ENCODE measurements around the gene THOC2.
"Not testable (repeated sequence)": the region's sequence is repeated elsewhere in the genome, so short reads cannot be mapped to it uniquely, and the experiment has no call there.

THOC2 gene

GRCh38 chrX:123603491-123603890 lies 129.4 kb downstream of the THOC2 start:
- Histone ChIP-seq H3K27me3 (ENCODE audit: control insufficient read depth, insufficient read depth, low read length) (no peaks in the 10 kb centered on the region), H3K9ac (ENCODE audit: low read depth, low read length) (no peak overlapping the region), H3K4me3 (ENCODE audit: low read depth, low read length) (no peak overlapping the region), H3K9me3 (ENCODE audit: control insufficient read depth, insufficient read depth, low read length) (no peaks in the 10 kb centered on the region), H3K36me3 (ENCODE audit: control insufficient read depth, insufficient read depth, low read length) (no peaks in the 10 kb centered on the region), H3K4me1 (ENCODE audit: control insufficient read depth, insufficient read depth, low read length) (no peaks in the 10 kb centered on the region)

GRCh38 chrX:123601437-123601836 lies 131.4 kb downstream of the THOC2 start:
- no peaks in the 10 kb centered on the region for H3K4me1 ChIP-seq (ENCODE audit: control insufficient read depth, insufficient read depth, low read length)
- H3K9ac ChIP-seq (ENCODE audit: low read depth, low read length): no peak overlapping the region
- no peak overlapping the region for H3K4me3 ChIP-seq (ENCODE audit: low read depth, low read length)
- no peaks in the 10 kb centered on the region for H3K9me3 ChIP-seq (ENCODE audit: control insufficient read depth, insufficient read depth, low read length)
- H3K27me3 ChIP-seq (ENCODE audit: control insufficient read depth, insufficient read depth, low read length): no peaks in the 10 kb centered on the region
- H3K36me3 ChIP-seq (ENCODE audit: control insufficient read depth, insufficient read depth, low read length): no peaks in the 10 kb centered on the region

DNA sequence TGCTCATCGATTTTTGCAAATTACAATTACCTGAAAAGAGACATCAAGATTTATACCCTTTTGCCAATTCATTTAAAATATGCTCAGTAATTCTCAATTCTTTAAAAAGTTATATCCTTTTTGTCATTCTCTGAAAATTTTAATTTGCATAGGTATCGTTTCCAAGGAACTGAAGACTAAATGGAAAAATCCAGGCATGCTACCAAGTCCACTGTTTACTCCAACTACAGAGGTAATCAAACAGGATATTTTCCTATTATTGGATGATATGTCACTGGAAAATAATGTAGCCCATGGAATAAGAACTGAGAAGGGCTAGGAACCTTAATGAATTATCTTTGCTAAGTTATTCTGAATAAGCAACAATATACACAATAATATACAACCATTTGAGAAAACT lies 132.7 kb downstream of the THOC2 start:
- H3K4me3 ChIP-seq (ENCODE audit: low read depth, low read length): no peak overlapping the region
- no peaks in the 10 kb centered on the region for H3K27me3 ChIP-seq (ENCODE audit: control insufficient read depth, insufficient read depth, low read length)
- H3K9ac ChIP-seq (ENCODE audit: low read depth, low read length): no peak overlapping the region
- no peaks in the 10 kb centered on the region for H3K9me3 ChIP-seq (ENCODE audit: control insufficient read depth, insufficient read depth, low read length)
- H3K36me3 ChIP-seq (ENCODE audit: control insufficient read depth, insufficient read depth, low read length): no peaks in the 10 kb centered on the region
- no peaks in the 10 kb centered on the region for H3K4me1 ChIP-seq (ENCODE audit: control insufficient read depth, insufficient read depth, low read length)

DNA sequence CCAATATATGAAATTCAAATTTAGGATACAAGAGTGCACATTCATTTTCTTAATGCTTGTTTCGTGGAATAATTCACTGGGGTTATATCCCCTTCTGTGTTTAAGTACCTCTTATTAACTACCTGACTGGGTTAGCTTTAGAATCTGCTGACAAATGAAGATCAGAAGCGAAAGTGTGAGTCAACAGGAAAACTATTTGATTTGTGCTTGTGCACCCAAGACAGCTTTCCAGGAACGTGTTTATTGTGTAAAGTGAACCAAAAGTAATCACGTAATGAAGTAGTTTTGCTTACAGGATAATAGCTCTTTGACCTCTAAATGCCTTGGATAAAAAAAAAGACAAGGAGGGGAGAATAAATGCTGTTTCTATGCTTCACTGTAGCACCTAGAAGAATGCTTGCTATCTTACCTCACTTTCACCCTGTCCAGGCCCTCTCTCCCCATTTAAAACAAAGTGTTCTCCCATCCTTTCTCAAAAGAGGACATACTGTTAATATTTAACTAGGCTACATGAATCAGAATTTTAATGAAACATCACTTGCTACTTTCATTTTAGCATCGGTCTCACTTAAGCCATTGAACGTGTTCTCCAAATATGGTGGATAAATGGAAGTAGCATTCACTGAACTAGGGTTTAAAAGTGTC lies 141.9 kb downstream of the THOC2 start:
- H3K9ac ChIP-seq (ENCODE audit: low read depth, low read length): no peak overlapping the region

GRCh38 chrX:123588723-123589122 lies 144.1 kb downstream of the THOC2 start:
- no peaks in the 10 kb centered on the region for H3K4me1 ChIP-seq (ENCODE audit: control insufficient read depth, insufficient read depth, low read length)
- H3K36me3 ChIP-seq (ENCODE audit: control insufficient read depth, insufficient read depth, low read length): no peaks in the 10 kb centered on the region
- no peak overlapping the region for H3K4me3 ChIP-seq (ENCODE audit: low read depth, low read length)
- H3K27me3 ChIP-seq (ENCODE audit: control insufficient read depth, insufficient read depth, low read length): no peaks in the 10 kb centered on the region
- no peak overlapping the region for H3K9ac ChIP-seq (ENCODE audit: low read depth, low read length)
- H3K9me3 ChIP-seq (ENCODE audit: control insufficient read depth, insufficient read depth, low read length): no peaks in the 10 kb centered on the region

More for the DNA sequence above, 141.9 kb downstream of the THOC2 start:
- H3K4me3 ChIP-seq (ENCODE audit: low read depth, low read length): no peak overlapping the region
- H3K4me1 ChIP-seq (ENCODE audit: control insufficient read depth, insufficient read depth, low read length): no peaks in the 10 kb centered on the region
- H3K36me3 ChIP-seq (ENCODE audit: control insufficient read depth, insufficient read depth, low read length): no peaks in the 10 kb centered on the region
- no peaks in the 10 kb centered on the region for H3K9me3 ChIP-seq (ENCODE audit: control insufficient read depth, insufficient read depth, low read length)
- H3K27me3 ChIP-seq (ENCODE audit: control insufficient read depth, insufficient read depth, low read length): no peaks in the 10 kb centered on the region

GRCh38 chrX:123581586-123581985 lies 151.3 kb downstream of the THOC2 start:
- Histone ChIP-seq H3K4me1 (ENCODE audit: control insufficient read depth, insufficient read depth, low read length) (peaks cover 13% of the 10 kb centered on the region), H3K27me3 (ENCODE audit: control insufficient read depth, insufficient read depth, low read length) (no peaks in the 10 kb centered on the region), H3K36me3 (ENCODE audit: control insufficient read depth, insufficient read depth, low read length) (no peaks in the 10 kb centered on the region), H3K4me3 (ENCODE audit: low read depth, low read length) (no peak overlapping the region), H3K9me3 (ENCODE audit: control insufficient read depth, insufficient read depth, low read length) (no peaks in the 10 kb centered on the region), H3K9ac (ENCODE audit: low read depth, low read length) (no peak overlapping the region)

GRCh38 chrX:123580792-123581191 lies 152.1 kb downstream of the THOC2 start:
- Histone ChIP-seq H3K4me1 (ENCODE audit: control insufficient read depth, insufficient read depth, low read length) (peaks cover 13% of the 10 kb centered on the region), H3K36me3 (ENCODE audit: control insufficient read depth, insufficient read depth, low read length) (no peaks in the 10 kb centered on the region), H3K9ac (ENCODE audit: low read depth, low read length) (no peak overlapping the region), H3K27me3 (ENCODE audit: control insufficient read depth, insufficient read depth, low read length) (no peaks in the 10 kb centered on the region), H3K4me3 (ENCODE audit: low read depth, low read length) (no peak overlapping the region), H3K9me3 (ENCODE audit: control insufficient read depth, insufficient read depth, low read length) (no peaks in the 10 kb centered on the region)

- not testable (repeated sequence) for H3K27me3 ChIP-seq (ENCODE audit: control insufficient read depth, insufficient read depth, low read length); H3K36me3 ChIP-seq (ENCODE audit: control insufficient read depth, insufficient read depth, low read length); H3K4me3 ChIP-seq (ENCODE audit: low read depth, low read length); H3K9me3 ChIP-seq (ENCODE audit: control insufficient read depth, insufficient read depth, low read length); H3K9ac ChIP-seq (ENCODE audit: low read depth, low read length); H3K4me1 ChIP-seq (ENCODE audit: control insufficient read depth, insufficient read depth, low read length)
Measured at GRCh38 chrX:123574027-123574426, 158.8 kb downstream of the THOC2 start.

DNA sequence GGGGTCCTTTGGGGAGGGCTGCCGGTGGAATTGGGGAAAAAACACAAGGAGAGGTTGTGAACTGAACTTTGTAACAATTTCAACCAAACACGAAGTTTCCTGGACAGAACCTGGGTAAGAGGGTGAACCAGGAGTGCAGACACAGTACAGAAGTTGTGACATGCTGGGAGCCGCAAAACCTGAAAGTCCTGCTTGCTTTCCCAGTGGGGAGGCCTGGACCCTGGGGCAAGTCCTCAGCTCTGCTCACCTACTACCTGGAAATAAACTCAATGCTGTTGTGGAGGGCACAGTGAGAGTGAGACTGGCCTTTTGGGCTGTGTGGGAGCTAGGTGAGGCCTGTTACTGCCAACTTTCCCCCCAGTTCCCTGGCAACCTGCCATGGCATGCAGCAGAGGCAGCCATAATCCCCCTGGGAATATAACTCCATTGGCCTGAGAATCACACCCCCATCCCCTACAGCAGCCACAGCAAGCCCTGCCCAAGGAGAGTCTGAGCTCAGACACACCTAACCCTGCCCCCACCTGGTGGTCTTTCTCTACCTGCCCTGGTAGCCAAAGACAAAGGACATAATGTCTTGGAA lies 162.8 kb downstream of the THOC2 start:
- Histone ChIP-seq H3K27me3 (ENCODE audit: control insufficient read depth, insufficient read depth, low read length) (no peaks in the 10 kb centered on the region), H3K36me3 (ENCODE audit: control insufficient read depth, insufficient read depth, low read length) (no peaks in the 10 kb centered on the region), H3K4me1 (ENCODE audit: control insufficient read depth, insufficient read depth, low read length) (no peaks in the 10 kb centered on the region), H3K9me3 (ENCODE audit: control insufficient read depth, insufficient read depth, low read length) (no peaks in the 10 kb centered on the region), H3K4me3 (ENCODE audit: low read depth, low read length) (no peak overlapping the region), H3K9ac (ENCODE audit: low read depth, low read length) (no peak overlapping the region)

DNA sequence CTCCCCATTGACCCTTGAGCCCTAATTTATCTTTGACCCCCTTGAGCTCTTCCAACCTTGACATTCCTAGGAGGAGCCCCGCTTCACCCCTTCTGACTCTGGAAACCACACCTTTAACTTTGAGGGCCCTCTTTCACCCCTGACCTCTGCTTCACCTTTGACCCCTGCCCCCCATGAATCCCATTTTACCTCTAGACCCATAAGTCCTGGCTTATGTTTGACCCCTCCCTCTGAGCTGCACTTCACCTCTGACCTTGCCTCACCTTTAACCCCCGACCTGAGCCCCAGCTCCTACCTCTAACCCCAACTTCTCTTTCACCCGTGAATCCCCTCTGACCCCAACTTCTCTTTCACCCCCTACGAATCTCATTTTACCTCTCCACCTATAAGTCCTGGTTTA lies 169.7 kb downstream of the THOC2 start:
- Histone ChIP-seq H3K27me3 (ENCODE audit: control insufficient read depth, insufficient read depth, low read length) (no peaks in the 10 kb centered on the region), H3K9me3 (ENCODE audit: control insufficient read depth, insufficient read depth, low read length) (no peaks in the 10 kb centered on the region), H3K4me3 (ENCODE audit: low read depth, low read length) (no peak overlapping the region)

DNA sequence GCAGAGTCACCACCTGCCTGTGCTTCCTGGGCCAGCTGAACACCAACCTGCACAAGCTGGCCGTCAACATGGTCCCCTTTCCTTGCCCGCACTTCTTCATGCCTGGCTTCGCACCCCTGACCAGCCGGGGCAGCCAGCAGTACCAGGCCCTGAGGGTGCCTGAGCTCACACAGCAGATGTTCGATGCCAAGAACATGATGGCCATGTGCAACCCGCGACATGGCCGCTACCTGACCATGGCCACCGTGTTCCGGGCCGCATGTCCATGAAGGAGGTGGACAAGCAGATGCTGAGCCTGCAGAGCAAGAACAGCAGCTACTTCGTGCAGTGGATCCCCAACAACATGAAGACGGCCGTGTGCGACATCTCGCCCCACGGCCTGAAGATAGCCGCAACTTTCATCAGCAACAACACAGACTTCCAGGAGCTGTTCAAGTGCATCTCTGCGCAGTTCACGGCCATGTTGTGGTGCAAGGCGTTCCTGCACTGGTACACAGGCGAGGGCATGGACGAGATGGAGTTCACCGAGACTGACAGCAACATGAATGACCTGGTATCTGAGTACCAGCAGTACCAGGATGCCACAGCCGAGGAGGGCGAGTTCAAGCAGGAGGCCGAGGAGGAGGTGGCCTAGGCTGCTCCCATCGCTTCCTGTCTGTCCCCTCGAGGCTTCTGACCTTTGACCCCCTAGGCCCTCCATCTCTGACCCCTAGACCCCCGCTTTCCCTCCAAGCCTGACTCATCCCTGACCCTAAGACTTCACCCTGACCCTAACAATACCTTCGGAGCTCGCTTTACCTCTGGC lies 170.3 kb downstream of the THOC2 start:
- Histone ChIP-seq H3K9me3 (ENCODE audit: control insufficient read depth, insufficient read depth, low read length) (no peaks in the 10 kb centered on the region), H3K4me3 (ENCODE audit: low read depth, low read length) (no peak overlapping the region), H3K36me3 (ENCODE audit: control insufficient read depth, insufficient read depth, low read length) (no peaks in the 10 kb centered on the region), H3K9ac (ENCODE audit: low read depth, low read length) (no peak overlapping the region), H3K27me3 (ENCODE audit: control insufficient read depth, insufficient read depth, low read length) (no peaks in the 10 kb centered on the region), H3K4me1 (ENCODE audit: control insufficient read depth, insufficient read depth, low read length) (no peaks in the 10 kb centered on the region)

More for the DNA sequence above, 169.7 kb downstream of the THOC2 start:
- Histone ChIP-seq H3K36me3 (ENCODE audit: control insufficient read depth, insufficient read depth, low read length) (no peaks in the 10 kb centered on the region), H3K9ac (ENCODE audit: low read depth, low read length) (no peak overlapping the region), H3K4me1 (ENCODE audit: control insufficient read depth, insufficient read depth, low read length) (no peaks in the 10 kb centered on the region)

All from iPS-15b (cell line).